Neural progenitor cell (in vitro differentiated cells): Measurements from ENCODE around the gene PPP6R1.

Source experiments
- EZH2 ChIP-seq: fragments of 200-600 bp; sonication (generic); IDR thresholded peaks from 2 replicates; pipeline ENCODE4 v1.6.1; 2017; ENCODE audit warnings: antibody characterized with exemption, mild to moderate bottlenecking, moderate library complexity
- EZH2phosphoT487 ChIP-seq: fragments of 200-600 bp; sonication (generic); IDR thresholded peaks from 2 replicates; pipeline ENCODE4 v1.6.1; 2017; ENCODE audit warnings: antibody characterized with exemption

- no peak for TF ChIP-seq EZH2
- no peak for TF ChIP-seq EZH2phosphoT487
Observed at GRCh38 chr19:55308281-55308680, 49.5 kb upstream of the PPP6R1 start.
